Brain pericyte (primary cell): ENCODE results near the gene OR4S1.
"Not testable (repeated sequence)": the region's sequence is repeated elsewhere in the genome, so short reads cannot be mapped to it uniquely, and the experiment has no call there.

ENCODE experiments used
- DNase-seq: peaks from one replicate; pipeline ENCODE4 v3.0.0-alpha.2; 2012; ENCODE audit warnings: low read depth, low spot score

Gene OR4S1, protein sequence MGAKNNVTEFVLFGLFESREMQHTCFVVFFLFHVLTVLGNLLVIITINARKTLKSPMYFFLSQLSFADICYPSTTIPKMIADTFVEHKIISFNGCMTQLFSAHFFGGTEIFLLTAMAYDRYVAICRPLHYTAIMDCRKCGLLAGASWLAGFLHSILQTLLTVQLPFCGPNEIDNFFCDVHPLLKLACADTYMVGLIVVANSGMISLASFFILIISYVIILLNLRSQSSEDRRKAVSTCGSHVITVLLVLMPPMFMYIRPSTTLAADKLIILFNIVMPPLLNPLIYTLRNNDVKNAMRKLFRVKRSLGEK

DNA sequence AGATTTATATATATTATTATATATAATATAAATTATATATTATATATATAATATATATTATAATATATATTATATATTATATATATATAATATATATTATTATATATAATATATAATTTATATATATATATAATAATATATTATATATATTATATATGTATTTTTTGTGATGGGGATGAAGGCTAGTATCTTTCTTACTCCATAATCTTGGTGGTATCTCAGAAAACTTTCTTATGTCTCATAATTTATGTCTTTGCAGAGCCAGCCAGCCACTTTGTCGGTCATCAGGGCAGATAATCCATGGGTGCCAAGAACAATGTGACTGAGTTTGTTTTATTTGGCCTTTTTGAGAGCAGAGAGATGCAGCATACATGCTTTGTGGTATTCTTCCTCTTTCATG is at the start of gene OR4S1:
OR4S1 (plus strand) TSS at position 301 of the 400 bp plus-strand sequence; CDS start at position 301, 0 bp downstream.
- DNase-seq: no peak

DNA sequence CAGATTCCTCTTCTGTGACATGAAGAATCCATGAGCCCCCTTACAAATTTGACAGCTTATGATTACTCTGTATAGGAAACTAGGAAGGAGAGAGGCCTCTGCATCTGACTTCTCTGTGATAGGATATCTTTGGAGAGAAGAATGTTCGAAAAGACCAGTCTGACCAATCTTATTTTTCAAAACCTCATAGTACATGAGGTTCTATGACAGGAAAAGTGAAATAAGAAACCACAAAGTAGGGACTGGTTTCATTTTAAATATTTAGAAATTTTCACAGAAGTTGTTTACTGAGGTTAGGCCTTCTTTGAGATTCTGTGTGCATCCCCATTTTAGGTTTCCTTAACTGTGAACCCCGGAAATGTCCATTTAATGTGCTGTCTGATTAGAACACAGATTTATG is 44.4 kb upstream of the OR4S1 start:
- no peak for DNase-seq

DNA sequence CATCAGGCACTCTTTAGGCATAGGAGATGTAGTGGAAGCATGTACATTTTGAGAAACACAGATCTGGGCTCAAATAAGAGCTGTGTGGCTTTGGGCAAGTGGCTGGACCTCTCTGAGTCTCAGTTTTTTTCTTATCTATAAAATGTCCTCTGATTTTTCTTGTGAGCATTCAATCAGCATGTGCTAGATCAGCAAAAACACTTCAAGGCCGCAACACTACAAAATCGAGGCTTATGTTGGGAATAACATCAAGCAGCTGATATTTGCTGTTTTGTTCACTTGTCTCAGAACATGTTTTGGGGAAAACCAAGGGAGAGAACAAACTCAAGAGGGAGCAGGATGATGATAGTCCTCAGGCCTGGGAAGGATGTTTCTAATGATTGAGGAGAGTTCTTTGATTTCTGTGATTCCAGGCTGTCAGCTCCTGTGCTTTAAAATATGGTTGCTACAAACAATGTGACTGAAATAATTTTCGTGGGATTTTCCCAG is 42.6 kb upstream of the OR4S1 start, which contains the start of gene OR4X1:
OR4X1 (plus strand) TSS at position 439 of the 489 bp plus-strand sequence; CDS start at position 439, 0 bp downstream.
- no peak for DNase-seq

DNA sequence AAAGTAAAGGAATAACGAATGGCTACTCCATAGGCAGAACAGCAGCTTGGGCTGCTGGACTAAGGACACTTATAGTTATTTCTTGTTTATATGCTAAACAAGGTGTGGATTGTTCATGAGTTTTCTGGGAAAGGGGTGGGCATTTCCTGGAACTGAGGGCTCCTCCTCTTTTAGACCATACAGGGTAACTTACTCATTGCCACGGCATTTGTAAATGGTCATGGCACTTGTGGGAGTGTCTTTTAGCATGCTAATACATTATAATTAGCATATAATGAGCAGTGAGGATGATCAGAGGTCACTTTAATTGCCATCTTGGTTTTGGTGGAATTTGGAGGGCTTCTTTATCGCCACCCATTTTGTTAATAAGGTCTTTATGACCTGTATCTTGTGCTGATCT is 35.4 kb upstream of the OR4S1 start:
- DNase-seq: no peak

DNA sequence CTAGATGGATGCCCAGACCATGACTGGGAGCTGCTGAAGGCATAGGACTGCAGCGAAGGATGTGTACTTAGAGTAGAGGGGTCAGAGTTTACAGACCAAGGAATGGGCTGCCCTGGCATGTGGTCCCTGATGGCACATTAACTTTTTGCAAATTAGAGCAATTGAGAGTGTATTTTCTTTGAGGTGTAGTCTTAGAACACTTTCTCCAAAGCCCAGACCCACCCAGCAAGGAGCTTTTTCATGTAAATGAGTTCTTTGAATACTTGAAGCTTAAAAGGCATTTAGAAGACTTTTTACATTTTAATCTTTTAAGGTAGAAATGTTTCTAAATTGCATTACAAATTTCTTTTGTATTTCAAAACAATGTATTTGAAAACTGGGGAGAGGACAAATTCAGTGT is 33.4 kb upstream of the OR4S1 start:
- no peak for DNase-seq

- DNase-seq: no peak
Observed at GRCh38 chr11:48307760-48308386, 1.9 kb downstream of the OR4S1 start.

DNA sequence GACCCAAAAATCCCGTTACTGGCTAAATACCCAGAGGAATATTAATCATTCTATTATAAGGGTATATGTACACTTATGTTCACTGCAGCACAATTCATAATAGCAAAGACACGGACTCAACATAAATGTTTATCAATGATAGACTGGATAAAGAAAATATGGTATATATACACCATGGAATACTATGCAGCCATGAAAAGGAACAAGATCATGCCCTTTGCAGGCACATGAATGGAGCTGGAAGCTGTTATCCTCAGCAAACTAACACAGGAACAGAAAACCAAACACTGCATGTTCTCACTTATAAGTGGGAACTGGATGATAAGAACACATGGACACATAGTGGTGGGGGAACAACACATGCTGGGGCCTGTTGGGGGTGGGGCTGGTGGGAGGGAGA is 7.6 kb downstream of the OR4S1 start:
- not testable (repeated sequence) for DNase-seq

DNA sequence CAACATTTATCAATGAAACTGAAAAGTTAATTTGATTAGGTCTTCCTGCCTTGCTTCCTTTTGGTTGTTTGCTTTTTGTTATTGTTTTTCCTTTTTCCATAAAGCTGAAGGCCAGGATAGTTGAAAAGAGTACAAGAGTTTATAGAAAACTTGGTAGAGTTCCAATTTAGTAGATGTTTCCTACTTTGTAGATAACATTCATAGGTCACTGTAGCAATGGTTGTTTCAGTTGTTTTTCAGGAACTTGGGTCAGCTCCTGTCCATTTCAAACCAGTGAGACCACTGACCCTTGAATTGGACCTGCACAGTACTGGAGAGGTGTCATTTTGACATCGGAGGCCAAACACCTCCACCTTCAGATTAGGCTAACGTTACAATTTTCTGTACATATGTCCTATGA is 13.8 kb downstream of the OR4S1 start:
- DNase-seq: not testable (repeated sequence)

- not testable (repeated sequence) for DNase-seq
Observed at GRCh38 chr11:48324620-48325019, 18.6 kb downstream of the OR4S1 start, which contains the start of gene OR4C3. OR4C3 (plus strand) TSS chr11:48324920; CDS start chr11:48325022, 102 bp downstream.

DNA sequence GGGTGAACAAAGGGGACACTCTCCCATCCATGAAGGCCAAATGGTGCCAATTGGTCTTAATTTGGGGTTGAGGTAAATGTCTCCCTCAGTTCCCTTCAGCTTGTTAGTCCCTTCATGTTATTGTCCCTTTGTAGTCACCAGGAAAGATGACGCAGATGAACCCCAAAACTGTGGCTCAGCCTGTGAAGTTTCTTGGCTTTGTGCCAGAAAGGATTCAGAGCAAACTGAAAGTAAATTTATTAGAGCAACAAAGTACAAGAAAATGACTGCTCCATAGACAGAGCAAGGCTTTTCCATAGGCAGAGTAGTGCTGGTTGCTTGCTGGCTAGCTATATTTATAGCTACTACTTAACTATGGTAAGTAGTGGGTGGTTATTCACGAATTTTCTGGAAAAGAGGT is 35.4 kb downstream of the OR4S1 start:
- no peak for DNase-seq

- DNase-seq: not testable (repeated sequence)
Observed at GRCh38 chr11:48342505-48342904, 36.5 kb downstream of the OR4S1 start.

DNA sequence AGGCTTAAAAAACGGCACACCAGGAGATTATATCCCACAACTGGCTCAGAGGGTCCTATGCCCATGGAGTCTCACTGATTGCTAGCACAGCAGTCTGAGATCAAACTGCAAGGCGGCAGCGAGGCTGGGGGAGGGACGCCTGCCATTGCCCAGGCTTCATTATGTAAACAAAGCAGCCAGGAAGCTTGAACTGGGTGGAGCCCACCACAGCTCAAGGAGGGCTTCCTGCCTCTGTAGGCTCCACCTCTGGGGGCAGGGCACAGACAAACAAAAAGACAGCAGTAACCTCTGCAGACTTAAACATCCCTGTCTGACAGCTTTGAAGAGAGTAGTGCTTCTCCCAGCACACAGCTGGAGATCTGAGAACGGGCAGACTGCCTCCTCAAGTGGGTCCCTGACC is 40.3 kb downstream of the OR4S1 start:
- DNase-seq: not testable (repeated sequence)

DNA sequence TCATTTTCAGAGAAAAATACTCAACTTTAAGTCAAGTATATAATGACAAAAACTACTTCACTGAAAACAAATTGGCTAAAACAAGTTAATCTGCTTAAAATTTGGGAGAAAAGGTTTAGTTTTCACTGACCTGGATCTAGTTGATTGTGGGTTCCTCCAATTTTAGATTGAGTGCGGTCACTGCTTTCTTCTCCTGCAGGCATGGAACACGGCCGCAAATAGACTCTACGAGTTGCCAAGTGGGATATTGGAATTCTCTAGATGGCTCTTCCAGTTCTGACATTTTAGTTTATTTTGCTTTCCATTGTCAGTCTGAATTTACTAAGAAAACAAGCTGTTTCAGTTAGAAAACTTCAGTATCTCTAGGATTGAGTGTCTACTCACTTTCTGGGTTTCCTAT is 48.0 kb downstream of the OR4S1 start:
- no peak for DNase-seq

- no peak for DNase-seq
Observed at GRCh38 chr11:48354677-48355076, 48.7 kb downstream of the OR4S1 start.
